Mesothelial cell of epicardium (in vitro differentiated cells): ENCODE results near the gene APOBEC3A. TPM values are rescaled to one million over a fixed set of nuclear protein-coding genes. Genes with fewer than 3 reads are reported as not detected.
"Not testable (repeated sequence)": the region's sequence is repeated elsewhere in the genome, so short reads cannot be mapped to it uniquely, and the experiment has no call there.

Source experiments
- DNase-seq, 2 experiments: peaks; one replicate each; pipeline ENCODE4 v3.0.0; 2021; ENCODE audit warnings: low spot score in 2 of 2; ENCODE audit not compliant: unreplicated experiment in 2 of 2
- H3K27ac Mint-ChIP-seq: 2 replicates; pipeline ENCODE4 v1.8.0; 2021; ENCODE audit warnings: mixed read lengths
- H3K27me3 Mint-ChIP-seq: 2 replicates; pipeline ENCODE4 v1.8.0; 2021; ENCODE audit warnings: low read depth, mixed read lengths
- H3K36me3 Mint-ChIP-seq: 2 replicates; pipeline ENCODE4 v1.8.0; 2021; ENCODE audit warnings: mixed read lengths
- H3K4me1 Mint-ChIP-seq: 2 replicates; pipeline ENCODE4 v1.8.0; 2021; ENCODE audit warnings: mixed read lengths
- H3K4me3 Mint-ChIP-seq: 2 replicates; pipeline ENCODE4 v1.8.0; 2021; ENCODE audit warnings: mild to moderate bottlenecking, moderate library complexity, mixed read lengths
- H3K9me3 Mint-ChIP-seq: 2 replicates; pipeline ENCODE4 v1.8.0; 2021; ENCODE audit warnings: mixed read lengths
- total RNA-seq: library from RNA; stranded (reverse); gene quantifications from 3 replicates; pipeline ENCODE4 v1.2.1, GENCODE V29; 2021
- TF ChIP-seq, protein P1 (sequence below): fragments of 200-600 bp; sonication (generic); IDR thresholded peaks from one replicate; pipeline ENCODE4 v1.5.0; 2021; ENCODE audit warnings: antibody characterized with exemption; ENCODE audit not compliant: unreplicated experiment

Gene APOBEC3A
- total RNA-seq, 1 donor from 2014 or later = not detected

DNA sequence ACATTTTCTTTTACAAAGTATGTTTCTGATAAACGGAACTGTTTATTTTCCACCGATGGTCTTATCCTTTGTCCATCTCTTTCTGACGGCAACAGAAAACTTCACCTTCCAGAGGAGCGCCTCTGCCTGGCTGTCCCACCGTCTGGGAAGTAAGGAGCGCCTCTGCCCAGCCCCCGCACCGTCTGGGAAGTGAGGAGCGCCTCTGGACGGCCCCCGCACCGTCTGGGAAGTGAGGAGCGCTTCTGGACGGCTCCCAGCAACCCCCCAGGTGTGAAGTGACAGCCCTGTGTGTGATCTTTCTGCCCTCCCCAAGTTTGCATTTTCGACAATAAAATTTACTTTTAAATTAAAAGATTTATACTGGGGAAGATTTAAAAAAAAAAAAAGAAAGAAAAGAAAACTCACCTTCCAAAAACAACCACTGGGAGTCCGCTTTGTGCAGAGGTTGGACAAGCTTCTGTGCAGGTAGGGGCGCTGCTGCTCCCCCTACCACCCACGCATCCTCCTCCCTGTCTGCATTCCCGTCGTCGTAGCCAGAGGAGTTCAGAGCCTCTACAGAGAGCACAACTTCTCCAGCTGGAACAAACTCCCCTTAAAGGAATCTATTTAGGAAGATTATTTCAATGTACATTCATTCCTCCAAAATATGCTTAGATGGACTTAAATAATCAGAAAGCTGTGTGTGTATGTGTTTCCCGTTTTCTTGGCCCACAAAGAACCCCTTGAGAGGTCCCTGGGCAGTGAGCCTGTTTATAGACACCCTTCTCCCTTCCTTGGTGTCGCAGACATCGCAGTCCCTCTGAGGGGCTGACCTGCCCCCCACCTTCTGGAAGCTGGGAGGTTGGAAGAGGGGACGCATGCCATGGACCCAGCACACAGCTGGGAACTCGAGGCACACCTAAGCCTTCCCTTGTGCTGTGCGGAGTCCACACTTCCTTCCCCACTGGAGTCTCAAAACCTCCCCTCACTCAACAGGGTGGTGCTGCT is 23.9 kb downstream of the APOBEC3A start:
- peaks cover 5% of the 10 kb centered on the region for H3K9me3 Mint-ChIP-seq
- H3K27me3 Mint-ChIP-seq = no peaks in the 10 kb centered on the region
- peak overlapping the region; percentile 94 for H3K27ac Mint-ChIP-seq
- TF ChIP-seq, protein P1, sequence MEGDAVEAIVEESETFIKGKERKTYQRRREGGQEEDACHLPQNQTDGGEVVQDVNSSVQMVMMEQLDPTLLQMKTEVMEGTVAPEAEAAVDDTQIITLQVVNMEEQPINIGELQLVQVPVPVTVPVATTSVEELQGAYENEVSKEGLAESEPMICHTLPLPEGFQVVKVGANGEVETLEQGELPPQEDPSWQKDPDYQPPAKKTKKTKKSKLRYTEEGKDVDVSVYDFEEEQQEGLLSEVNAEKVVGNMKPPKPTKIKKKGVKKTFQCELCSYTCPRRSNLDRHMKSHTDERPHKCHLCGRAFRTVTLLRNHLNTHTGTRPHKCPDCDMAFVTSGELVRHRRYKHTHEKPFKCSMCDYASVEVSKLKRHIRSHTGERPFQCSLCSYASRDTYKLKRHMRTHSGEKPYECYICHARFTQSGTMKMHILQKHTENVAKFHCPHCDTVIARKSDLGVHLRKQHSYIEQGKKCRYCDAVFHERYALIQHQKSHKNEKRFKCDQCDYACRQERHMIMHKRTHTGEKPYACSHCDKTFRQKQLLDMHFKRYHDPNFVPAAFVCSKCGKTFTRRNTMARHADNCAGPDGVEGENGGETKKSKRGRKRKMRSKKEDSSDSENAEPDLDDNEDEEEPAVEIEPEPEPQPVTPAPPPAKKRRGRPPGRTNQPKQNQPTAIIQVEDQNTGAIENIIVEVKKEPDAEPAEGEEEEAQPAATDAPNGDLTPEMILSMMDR = peak; percentile 54
- H3K36me3 Mint-ChIP-seq = peaks cover 5% of the 10 kb centered on the region
- peaks cover 13% of the 10 kb centered on the region for H3K4me1 Mint-ChIP-seq
- peak in 1 of 2 experiments; percentile 59 for DNase-seq
- H3K4me3 Mint-ChIP-seq = peak overlapping the region; percentile 62

DNA sequence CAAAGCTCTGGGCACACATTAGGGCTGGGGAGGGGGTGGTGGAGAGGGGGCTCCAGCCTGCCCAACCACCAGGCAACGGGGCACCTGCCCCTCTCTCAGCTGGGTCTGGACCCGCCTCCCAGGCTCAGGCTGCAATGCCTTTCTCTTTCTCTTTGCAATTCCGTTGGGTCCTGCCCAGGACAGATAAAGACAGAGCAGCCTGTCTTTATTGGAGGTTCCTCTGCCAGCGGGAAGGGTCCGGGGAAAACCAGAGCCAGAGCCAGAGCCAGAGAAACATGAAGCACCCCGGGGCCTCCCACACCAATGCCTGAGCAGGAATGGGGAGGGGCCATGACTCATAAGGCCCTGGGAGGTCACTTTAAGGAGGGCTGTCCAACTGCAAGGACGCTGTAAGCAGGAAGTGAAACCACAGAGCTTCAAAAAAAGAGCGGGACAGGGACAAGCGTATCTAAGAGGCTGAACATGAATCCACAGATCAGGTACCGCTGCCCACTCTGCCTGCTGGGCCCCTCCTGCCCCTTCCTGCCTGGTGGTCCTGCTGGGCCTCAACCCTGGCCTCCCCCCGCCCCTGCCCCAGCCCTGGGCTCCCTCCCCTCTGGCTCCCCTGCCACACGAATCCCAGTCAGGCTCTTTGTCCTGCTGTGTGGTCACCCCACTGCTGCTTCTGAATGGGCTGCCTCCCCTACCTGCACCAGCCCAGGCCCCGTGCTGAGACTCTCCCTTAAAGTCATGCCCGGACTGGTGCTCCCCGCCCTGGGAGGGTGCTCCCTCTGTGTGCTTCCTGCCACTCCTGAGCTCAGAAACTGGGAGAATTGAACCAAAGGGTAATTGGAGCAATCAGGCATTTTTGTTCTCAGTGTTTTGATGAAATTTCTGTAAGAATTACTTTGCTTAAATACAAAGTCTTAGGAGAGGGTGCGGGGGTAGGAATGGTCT is 24.9 kb downstream of the APOBEC3A start, which contains the start of gene APOBEC3B:
APOBEC3B (plus strand) TSS at position 356 of the 936 bp plus-strand sequence; CDS start at position 463, 107 bp downstream.
- no peaks in the 10 kb centered on the region for H3K27me3 Mint-ChIP-seq
- H3K4me1 Mint-ChIP-seq = peaks cover 13% of the 10 kb centered on the region
- peaks cover 5% of the 10 kb centered on the region for H3K9me3 Mint-ChIP-seq
- peaks cover 5% of the 10 kb centered on the region for H3K36me3 Mint-ChIP-seq
- H3K4me3 Mint-ChIP-seq = peak within 1 kb of the TSS; percentile 62
- TF ChIP-seq, protein P1 = no peak
- DNase-seq = no peak
- peak within 1 kb of the TSS; percentile 94 for H3K27ac Mint-ChIP-seq

DNA sequence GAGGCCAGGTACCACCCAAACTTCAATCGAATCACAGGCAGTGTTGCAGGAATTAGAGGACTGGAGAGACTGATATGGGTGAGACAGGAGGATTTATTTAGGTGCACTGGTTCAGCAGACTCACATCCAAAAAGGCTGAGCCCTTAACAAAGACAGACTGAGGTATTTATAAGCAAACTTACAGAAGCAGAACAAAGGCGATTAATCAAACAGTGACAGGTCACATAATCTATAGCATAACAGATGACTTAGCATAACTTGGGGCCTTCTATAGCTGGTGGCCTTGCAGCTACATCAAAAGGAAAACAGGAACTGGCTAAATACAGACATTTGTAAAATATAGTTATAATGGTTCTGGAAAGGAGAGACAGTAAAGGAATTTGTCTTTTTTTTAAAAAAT is 26.8 kb downstream of the APOBEC3A start:
- H3K4me1 Mint-ChIP-seq = peaks cover 13% of the 10 kb centered on the region
- H3K4me3 Mint-ChIP-seq = no peak overlapping the region
- H3K9me3 Mint-ChIP-seq = peaks cover 5% of the 10 kb centered on the region
- no peak overlapping the region for H3K27ac Mint-ChIP-seq
- H3K27me3 Mint-ChIP-seq = no peaks in the 10 kb centered on the region
- no peak for DNase-seq
- H3K36me3 Mint-ChIP-seq = peaks cover 5% of the 10 kb centered on the region
- TF ChIP-seq, protein P1 = no peak

DNA sequence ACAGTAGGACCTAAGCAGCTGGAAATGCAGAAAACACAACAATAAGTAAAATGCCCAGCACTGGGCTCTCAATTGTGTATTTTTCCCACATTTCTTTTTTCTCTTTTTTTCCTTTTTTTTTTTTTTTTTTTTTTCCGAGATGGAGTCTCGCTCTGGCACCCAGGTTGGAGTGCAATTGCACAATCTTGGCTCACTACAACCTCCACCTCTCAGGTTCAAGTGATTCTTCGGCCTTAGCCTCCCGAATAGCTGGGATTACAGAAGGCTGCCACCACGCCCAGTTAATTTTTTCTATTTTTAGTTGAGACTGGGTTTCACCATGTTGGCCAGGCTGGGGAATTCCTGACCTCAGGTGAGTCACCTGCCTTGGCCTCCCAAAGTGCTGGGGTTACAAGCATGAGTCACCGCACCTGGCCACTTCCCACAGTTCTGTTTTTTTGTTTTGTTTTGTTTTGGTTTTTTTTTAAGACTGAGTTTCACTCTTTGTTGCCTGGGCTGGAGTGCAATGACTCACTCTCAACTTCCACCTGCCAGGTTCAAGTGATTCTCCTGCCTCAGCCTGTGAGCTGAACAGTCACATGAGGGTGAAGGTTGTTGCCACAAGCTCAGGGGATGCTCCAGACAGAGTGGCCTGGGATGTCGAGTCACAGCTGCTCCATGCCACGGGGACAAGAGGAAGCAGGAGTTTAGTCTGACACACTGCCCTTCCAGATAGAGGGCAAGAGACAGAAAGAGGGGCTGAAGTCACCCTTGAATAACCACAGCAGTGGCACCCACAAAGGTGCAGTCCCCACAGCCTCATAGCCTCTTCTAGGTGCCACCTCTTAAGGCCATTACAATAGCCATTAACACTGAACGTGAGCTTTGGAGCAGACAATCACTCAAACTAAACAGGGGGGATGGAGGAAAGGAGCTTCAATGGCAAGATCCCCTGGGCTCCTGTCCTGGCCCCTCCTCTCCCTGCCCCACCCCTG is 27.7 kb downstream of the APOBEC3A start:
- H3K27me3 Mint-ChIP-seq, H3K36me3 Mint-ChIP-seq, H3K9me3 Mint-ChIP-seq, H3K4me3 Mint-ChIP-seq, H3K27ac Mint-ChIP-seq, DNase-seq: not testable (repeated sequence)
- peaks cover 13% of the 10 kb centered on the region for H3K4me1 Mint-ChIP-seq

DNA sequence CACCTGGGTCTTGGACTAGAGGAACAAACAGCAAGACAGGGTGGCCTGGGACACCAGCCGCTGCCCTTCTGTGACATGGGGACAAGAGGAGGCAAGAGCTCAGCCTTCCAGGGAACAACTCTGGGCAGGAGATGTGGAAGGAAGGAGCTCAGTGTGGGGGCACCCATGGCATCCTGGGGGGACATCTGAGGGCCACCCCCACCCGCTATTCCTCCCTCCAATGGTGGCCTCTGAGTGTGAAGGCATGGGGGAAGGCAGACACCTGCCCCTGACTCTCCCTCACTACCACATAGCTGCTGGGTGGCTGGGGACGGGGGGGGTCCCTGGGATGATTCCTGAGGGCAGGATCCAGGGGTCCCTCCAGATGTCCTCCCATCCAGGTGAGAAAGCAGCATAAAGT is 29.2 kb downstream of the APOBEC3A start:
- H3K27me3 Mint-ChIP-seq = no peaks in the 10 kb centered on the region
- no peak for DNase-seq
- H3K9me3 Mint-ChIP-seq = peaks cover 5% of the 10 kb centered on the region
- peaks cover 8% of the 10 kb centered on the region for H3K4me1 Mint-ChIP-seq
- H3K4me3 Mint-ChIP-seq = no peak overlapping the region
- TF ChIP-seq, protein P1 = no peak
- no peak overlapping the region for H3K27ac Mint-ChIP-seq
- peaks cover 5% of the 10 kb centered on the region for H3K36me3 Mint-ChIP-seq
